ENCODE data around the gene RNF44.

GRCh38 chr5:176538989-176539384, 1.8 kb upstream of the RNF44 start:
- TF ChIP-seq CTCF (IDR thresholded peaks at IDR 0.05), result no peak
- no peak for TF ChIP-seq EZH2phosphoT487 (IDR thresholded peaks at IDR 0.05)
- no peak for TF ChIP-seq EZH2 (IDR thresholded peaks at IDR 0.05)

All from neural progenitor cell (in vitro differentiated cells).